Measurements from ENCODE around the gene GRK2.

GRCh38 chr11:67300256-67300755, 34.0 kb downstream of the GRK2 start:
- TF ChIP-seq CTCF (optimal IDR thresholded peaks at IDR 0.05 in 1 of 3, IDR thresholded peaks at IDR 0.05 in 1 of 3, conservative IDR thresholded peaks at IDR 0.05 in 1 of 3; ENCODE audit: extremely low read depth in 1 of 3, insufficient read depth in 2 of 3, low read length in 3 of 3) (no peak), EZH2 (IDR thresholded peaks at IDR 0.05; ENCODE audit: low read length) (no peak)

Data from keratinocyte (primary cell).